Body of pancreas (tissue), 4 donors: ENCODE results near the gene CKB. TPM values are rescaled to one million over a fixed set of nuclear protein-coding genes. Genes with fewer than 3 reads are reported as not detected.
A peak's percentile ranks its signal among the peaks of the same experiment; 100 is the strongest.

Experiments
- ATAC-seq: fragments of 150-250 bp; one replicate; pipeline ENCODE4 v1.9.1; 2016
- DNase-seq, 4 donors: peaks; one replicate each; pipeline ENCODE4 v3.0.0-alpha.2; 2019
- H3K27ac ChIP-seq, 4 donors: fragments of 200-600 bp; sonication (generic); 1 replicate in 3 of 4; 2 replicates in 1 of 4; pipeline versions ENCODE4 v1.5.1 to v1.6.1; 2016 to 2019; ENCODE audit warnings: mild to moderate bottlenecking in 1 of 4, mixed read lengths in 1 of 4, moderate library complexity in 1 of 4
- H3K27me3 ChIP-seq, 2 donors: fragments of 200-600 bp; sonication (generic); one replicate each; pipeline ENCODE4 v1.6.0; 2016; ENCODE audit warnings: mild to moderate bottlenecking in 1 of 2
- H3K36me3 ChIP-seq, 2 donors: fragments of 200-600 bp; sonication (generic); replicated peaks in 1 of 2; 2 replicates each; pipeline ENCODE4 v1.5.1; 2016; ENCODE audit warnings: low read depth in 2 of 2; ENCODE audit not compliant: insufficient read depth in 1 of 2
- H3K4me1 ChIP-seq: fragments of 200-600 bp; sonication (generic); one replicate; pipeline ENCODE4 v1.6.0; 2016
- H3K4me3 ChIP-seq, 2 donors: fragments of 200-600 bp; sonication (generic); 1 replicate in 1 of 2; 2 replicates in 1 of 2; pipeline ENCODE4 v1.5.1; 2016 to 2019
- H3K9me3 ChIP-seq, 3 donors: fragments of 200-600 bp; sonication (generic); 1 replicate in 2 of 3; 2 replicates in 1 of 3; pipeline ENCODE4 v1.5.1; 2016
- POLR2A ChIP-seq, 3 donors: fragments of 450-650 bp; IDR thresholded peaks; one replicate each; pipeline ENCODE4 v1.6.1; 2016; ENCODE audit warnings: antibody characterized with exemption in 3 of 3, mild to moderate bottlenecking in 2 of 3
- WGBS, 2 donors: methylation state at CpG; one replicate each; pipeline ENCODE4 v1.1.5; 2017; 5-methylcytosine and 5-hydroxymethylcytosine counted together
- intact Hi-C: fragments of 100-400 bp; cut with DNase I; formaldehyde crosslinking; loops from one replicate; pipeline ENCODE4 v1.15.1; 2023
- total RNA-seq, 2 donors: library from RNA; depleted of rRNA; stranded (reverse); fragments of >200 nt; gene quantifications; one replicate each; pipeline ENCODE4 v1.1.0, GENCODE V29; 2016
- TF ChIP-seq, protein P1 (sequence below), 7 experiments: fragments of 450-650 bp in 4 of 7; fragments of 200-600 bp in 3 of 7; sonication (generic) in 3 of 7; IDR thresholded peaks; one replicate each; pipeline ENCODE4 v1.5.1; 2016 to 2019; ENCODE audit warnings: antibody characterized with exemption in 7 of 7

Gene CKB
- total RNA-seq, 2 donors from 2014 or later, result 92.1 to 146 TPM

- Histone ChIP-seq H3K27ac (no peak overlapping the region), H3K4me1 (peaks cover 42% of the 10 kb centered on the region)
These were observed 9.0 kb upstream of the CKB start for GRCh38 chr14:103531421-103532215.

DNA sequence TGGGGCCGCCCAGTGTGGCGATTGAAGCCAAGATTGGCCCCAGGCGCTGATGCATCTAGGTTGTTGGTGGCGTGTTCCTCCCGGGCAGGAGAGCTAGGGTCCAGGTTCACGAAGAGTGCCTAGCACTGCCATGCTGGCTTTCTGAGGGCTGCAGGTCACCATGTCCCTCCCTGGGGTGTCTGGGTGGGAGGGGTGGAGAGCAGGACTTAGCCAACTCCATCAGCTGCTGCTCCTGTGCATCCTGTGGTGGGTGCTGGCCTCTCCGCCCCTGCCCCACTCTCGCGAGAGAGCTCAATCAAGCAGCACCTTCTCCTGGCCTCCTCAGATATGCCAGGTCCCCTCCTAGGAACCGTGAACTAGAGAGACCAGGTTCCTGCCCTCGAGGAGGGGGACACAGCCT lies 8.2 kb upstream of the CKB start:
- H3K4me3 ChIP-seq, result no peak overlapping the region
- no peak for ATAC-seq
- no peak overlapping the region for H3K27ac ChIP-seq
- H3K27me3 ChIP-seq, result no peaks in the 10 kb centered on the region
- TF ChIP-seq POLR2A (IDR thresholded peaks at IDR 0.05), result no peak
- TF ChIP-seq, protein P1, sequence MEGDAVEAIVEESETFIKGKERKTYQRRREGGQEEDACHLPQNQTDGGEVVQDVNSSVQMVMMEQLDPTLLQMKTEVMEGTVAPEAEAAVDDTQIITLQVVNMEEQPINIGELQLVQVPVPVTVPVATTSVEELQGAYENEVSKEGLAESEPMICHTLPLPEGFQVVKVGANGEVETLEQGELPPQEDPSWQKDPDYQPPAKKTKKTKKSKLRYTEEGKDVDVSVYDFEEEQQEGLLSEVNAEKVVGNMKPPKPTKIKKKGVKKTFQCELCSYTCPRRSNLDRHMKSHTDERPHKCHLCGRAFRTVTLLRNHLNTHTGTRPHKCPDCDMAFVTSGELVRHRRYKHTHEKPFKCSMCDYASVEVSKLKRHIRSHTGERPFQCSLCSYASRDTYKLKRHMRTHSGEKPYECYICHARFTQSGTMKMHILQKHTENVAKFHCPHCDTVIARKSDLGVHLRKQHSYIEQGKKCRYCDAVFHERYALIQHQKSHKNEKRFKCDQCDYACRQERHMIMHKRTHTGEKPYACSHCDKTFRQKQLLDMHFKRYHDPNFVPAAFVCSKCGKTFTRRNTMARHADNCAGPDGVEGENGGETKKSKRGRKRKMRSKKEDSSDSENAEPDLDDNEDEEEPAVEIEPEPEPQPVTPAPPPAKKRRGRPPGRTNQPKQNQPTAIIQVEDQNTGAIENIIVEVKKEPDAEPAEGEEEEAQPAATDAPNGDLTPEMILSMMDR (IDR thresholded peaks at IDR 0.05), result no peak
- H3K36me3 ChIP-seq, result peaks cover 0 to 3% of the 10 kb centered on the region in 2 donors
- H3K9me3 ChIP-seq, result no peaks in the 10 kb centered on the region
- DNase-seq, result no peak
- H3K4me1 ChIP-seq, result peaks cover 50% of the 10 kb centered on the region
- intact Hi-C loops, result no loop called here
- WGBS, 2 donors, result 77% methylated on average over 5 to 11 of the region's 11 CpGs

More at GRCh38 chr14:103531421-103532215, 9.0 kb upstream of the CKB start:
- ATAC-seq (no peak), DNase-seq (no peak)
- TF ChIP-seq POLR2A (IDR thresholded peaks at IDR 0.05), result no peak
- TF ChIP-seq, protein P1 (IDR thresholded peaks at IDR 0.05), result no peak
- intact Hi-C loops, result no loop called here
- no peaks in the 10 kb centered on the region for H3K9me3 ChIP-seq
- 87 to 90% methylated on average over 14 to 15 of the region's 15 CpGs for WGBS, 2 donors
- H3K36me3 ChIP-seq, result peaks cover 0 to 3% of the 10 kb centered on the region in 2 donors
- H3K4me3 ChIP-seq, result no peak overlapping the region
- no peaks in the 10 kb centered on the region for H3K27me3 ChIP-seq

DNA sequence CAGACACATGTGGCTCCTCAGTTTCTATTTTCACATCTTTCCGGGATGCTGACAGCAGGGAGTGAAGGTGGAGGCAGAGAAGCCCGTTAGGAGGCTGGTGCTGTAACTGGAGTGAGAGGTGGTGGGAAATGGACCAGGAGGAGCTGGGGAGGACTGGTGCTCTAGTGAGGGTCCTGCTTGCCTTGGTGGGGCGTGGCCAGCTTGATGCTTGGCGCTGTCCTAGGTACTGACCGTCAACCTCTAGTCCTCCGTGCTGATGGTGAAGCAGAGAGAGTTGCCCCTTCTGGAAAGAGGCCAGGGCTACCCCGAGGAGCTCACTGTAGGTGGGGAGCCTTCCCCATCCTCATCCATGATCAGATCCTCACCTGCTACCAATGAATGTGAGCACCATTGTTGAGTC lies 7.8 kb upstream of the CKB start:
- Histone ChIP-seq H3K4me1 (peaks cover 54% of the 10 kb centered on the region), H3K36me3 (peaks cover 0 to 3% of the 10 kb centered on the region in 2 donors), H3K27me3 (no peaks in the 10 kb centered on the region), H3K4me3 (no peak overlapping the region), H3K27ac (no peak overlapping the region), H3K9me3 (no peaks in the 10 kb centered on the region)
- TF ChIP-seq POLR2A (IDR thresholded peaks at IDR 0.05), result no peak
- TF ChIP-seq, protein P1 (IDR thresholded peaks at IDR 0.05), result no peak
- DNase-seq, result no peak
- WGBS, 2 donors, result 44 to 64% methylated on average over 6 to 7 of the region's 7 CpGs
- intact Hi-C loops, result no loop called here
- ATAC-seq, result no peak

GRCh38 chr14:103529383-103530365 lies 7.0 kb upstream of the CKB start:
- H3K4me3 ChIP-seq, result peak overlapping the region; percentile 32 to 95
- peaks cover 61% of the 10 kb centered on the region for H3K4me1 ChIP-seq
- no peaks in the 10 kb centered on the region for H3K27me3 ChIP-seq
- WGBS, 2 donors, result 41 to 58% methylated on average over 25 to 42 of the region's 42 CpGs
- ATAC-seq (no peak), DNase-seq (no peak)
- H3K9me3 ChIP-seq, result no peaks in the 10 kb centered on the region
- intact Hi-C loops, result no loop called here
- TF ChIP-seq POLR2A (IDR thresholded peaks at IDR 0.05), result no peak
- TF ChIP-seq, protein P1 (IDR thresholded peaks at IDR 0.05), result no peak
- peak overlapping the region in 3 of 4 donors; percentile 18 to 93 (median 89) for H3K27ac ChIP-seq
- H3K36me3 ChIP-seq, result peaks cover 0 to 3% of the 10 kb centered on the region in 2 donors
